Measurements from ENCODE around the gene PLCH1.

The PLCH1 gene

DNA sequence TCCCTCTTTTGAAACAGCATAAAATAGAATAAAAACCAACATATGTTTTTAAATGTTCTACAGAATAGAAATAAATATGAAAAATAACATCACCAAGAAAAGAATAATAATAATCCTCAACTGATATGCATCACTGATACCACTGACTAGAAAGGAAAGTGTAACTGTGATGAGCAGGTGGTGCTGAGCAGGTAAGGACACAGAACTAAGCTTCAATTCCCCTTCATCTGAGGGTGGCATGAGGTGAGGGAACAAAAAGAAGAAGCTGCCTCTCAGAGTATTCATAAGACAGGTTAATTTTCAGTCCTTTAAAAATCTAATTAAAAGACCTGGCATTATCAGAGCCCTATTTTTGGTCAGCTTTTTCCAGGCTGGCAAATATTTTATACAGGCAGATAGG lies 216.3 kb downstream of the PLCH1 start:
- TF ChIP-seq GABPA (IDR thresholded peaks at IDR 0.05; ENCODE audit: low read depth), result no peak
- TF ChIP-seq, protein P1, sequence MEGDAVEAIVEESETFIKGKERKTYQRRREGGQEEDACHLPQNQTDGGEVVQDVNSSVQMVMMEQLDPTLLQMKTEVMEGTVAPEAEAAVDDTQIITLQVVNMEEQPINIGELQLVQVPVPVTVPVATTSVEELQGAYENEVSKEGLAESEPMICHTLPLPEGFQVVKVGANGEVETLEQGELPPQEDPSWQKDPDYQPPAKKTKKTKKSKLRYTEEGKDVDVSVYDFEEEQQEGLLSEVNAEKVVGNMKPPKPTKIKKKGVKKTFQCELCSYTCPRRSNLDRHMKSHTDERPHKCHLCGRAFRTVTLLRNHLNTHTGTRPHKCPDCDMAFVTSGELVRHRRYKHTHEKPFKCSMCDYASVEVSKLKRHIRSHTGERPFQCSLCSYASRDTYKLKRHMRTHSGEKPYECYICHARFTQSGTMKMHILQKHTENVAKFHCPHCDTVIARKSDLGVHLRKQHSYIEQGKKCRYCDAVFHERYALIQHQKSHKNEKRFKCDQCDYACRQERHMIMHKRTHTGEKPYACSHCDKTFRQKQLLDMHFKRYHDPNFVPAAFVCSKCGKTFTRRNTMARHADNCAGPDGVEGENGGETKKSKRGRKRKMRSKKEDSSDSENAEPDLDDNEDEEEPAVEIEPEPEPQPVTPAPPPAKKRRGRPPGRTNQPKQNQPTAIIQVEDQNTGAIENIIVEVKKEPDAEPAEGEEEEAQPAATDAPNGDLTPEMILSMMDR (IDR thresholded peaks at IDR 0.05; ENCODE audit: insufficient read depth, low read length), result no peak
- TF ChIP-seq POLR2AphosphoS5 (IDR thresholded peaks at IDR 0.05; ENCODE audit: low read depth), result no peak
- no peak for TF ChIP-seq SPI1 (IDR thresholded peaks at IDR 0.05; ENCODE audit: borderline replicate concordance, low read depth)
- TF ChIP-seq, protein P2, sequence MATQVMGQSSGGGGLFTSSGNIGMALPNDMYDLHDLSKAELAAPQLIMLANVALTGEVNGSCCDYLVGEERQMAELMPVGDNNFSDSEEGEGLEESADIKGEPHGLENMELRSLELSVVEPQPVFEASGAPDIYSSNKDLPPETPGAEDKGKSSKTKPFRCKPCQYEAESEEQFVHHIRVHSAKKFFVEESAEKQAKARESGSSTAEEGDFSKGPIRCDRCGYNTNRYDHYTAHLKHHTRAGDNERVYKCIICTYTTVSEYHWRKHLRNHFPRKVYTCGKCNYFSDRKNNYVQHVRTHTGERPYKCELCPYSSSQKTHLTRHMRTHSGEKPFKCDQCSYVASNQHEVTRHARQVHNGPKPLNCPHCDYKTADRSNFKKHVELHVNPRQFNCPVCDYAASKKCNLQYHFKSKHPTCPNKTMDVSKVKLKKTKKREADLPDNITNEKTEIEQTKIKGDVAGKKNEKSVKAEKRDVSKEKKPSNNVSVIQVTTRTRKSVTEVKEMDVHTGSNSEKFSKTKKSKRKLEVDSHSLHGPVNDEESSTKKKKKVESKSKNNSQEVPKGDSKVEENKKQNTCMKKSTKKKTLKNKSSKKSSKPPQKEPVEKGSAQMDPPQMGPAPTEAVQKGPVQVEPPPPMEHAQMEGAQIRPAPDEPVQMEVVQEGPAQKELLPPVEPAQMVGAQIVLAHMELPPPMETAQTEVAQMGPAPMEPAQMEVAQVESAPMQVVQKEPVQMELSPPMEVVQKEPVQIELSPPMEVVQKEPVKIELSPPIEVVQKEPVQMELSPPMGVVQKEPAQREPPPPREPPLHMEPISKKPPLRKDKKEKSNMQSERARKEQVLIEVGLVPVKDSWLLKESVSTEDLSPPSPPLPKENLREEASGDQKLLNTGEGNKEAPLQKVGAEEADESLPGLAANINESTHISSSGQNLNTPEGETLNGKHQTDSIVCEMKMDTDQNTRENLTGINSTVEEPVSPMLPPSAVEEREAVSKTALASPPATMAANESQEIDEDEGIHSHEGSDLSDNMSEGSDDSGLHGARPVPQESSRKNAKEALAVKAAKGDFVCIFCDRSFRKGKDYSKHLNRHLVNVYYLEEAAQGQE (IDR thresholded peaks at IDR 0.05; ENCODE audit: insufficient replicate concordance, low read depth), result no peak
- no peak for DNase-seq (ENCODE audit: low read depth in 1 of 2, low spot score in 1 of 2)

DNA sequence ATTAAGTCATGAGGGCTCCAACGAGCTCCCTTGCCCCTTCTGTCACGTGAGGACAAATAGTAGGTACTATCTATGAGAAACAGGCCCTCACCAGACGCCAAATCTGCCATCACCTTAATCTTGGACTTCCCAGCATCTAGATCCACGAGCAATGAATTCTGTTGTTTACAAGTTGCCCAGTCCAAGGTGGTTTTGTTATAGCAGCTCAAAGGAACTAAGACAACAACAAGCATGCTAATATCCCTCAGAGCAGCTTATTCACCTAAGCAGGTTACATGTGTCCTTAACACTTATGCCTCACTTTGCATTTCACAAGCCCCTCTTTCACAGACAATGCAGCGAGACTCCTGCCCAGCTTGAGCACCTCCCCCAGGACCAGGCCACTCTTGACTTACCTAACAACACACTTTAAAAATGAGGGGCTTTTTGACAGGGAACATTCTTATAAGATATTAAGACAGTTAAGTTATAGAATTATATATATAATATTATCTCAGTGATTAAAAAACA lies 219.5 kb downstream of the PLCH1 start:
- Histone ChIP-seq H3K27me3 (ENCODE audit: insufficient read depth, poor library complexity, severe bottlenecking) (no peaks in the 10 kb centered on the region), H3K4me3 (replicated peaks; ENCODE audit: insufficient read depth, low read length) (no peak overlapping the region), H3K27ac (replicated peaks) (no peak overlapping the region)
- TF ChIP-seq SPI1 (IDR thresholded peaks at IDR 0.05; ENCODE audit: borderline replicate concordance, low read depth) (no peak), GABPA (IDR thresholded peaks at IDR 0.05; ENCODE audit: low read depth) (no peak), POLR2AphosphoS5 (IDR thresholded peaks at IDR 0.05; ENCODE audit: low read depth) (no peak)
- TF ChIP-seq, protein P2 (IDR thresholded peaks at IDR 0.05; ENCODE audit: insufficient replicate concordance, low read depth), result no peak
- TF ChIP-seq, protein P1 (IDR thresholded peaks at IDR 0.05; ENCODE audit: insufficient read depth, low read length), result no peak
- DNase-seq (ENCODE audit: low read depth in 1 of 2, low spot score in 1 of 2), result no peak

More for the DNA sequence above, 216.3 kb downstream of the PLCH1 start:
- Histone ChIP-seq H3K27ac (replicated peaks) (no peak overlapping the region), H3K27me3 (ENCODE audit: insufficient read depth, poor library complexity, severe bottlenecking) (no peaks in the 10 kb centered on the region), H3K4me3 (replicated peaks; ENCODE audit: insufficient read depth, low read length) (no peak overlapping the region)

DNA sequence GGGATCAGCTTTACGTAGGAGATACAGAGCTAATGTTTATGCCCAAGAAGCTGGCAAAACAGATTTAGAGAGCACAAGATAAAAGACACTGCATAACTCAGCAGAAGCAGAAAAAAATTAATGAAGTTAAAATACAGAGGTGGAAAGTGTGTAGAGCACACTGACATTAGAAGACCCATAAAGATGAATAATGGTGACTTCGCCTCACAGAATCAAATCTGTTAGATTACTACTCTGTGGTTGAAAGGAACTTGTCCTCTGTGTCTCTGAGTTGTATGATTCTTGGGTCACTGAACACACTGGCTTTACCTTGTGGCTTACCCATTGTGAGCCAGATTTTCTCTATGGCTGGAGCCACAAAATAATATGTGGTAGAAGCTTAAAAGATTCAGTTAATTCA lies 224.4 kb downstream of the PLCH1 start:
- Histone ChIP-seq H3K27me3 (ENCODE audit: insufficient read depth, poor library complexity, severe bottlenecking) (no peaks in the 10 kb centered on the region), H3K4me3 (replicated peaks; ENCODE audit: insufficient read depth, low read length) (no peak overlapping the region), H3K27ac (replicated peaks) (no peak overlapping the region)
- TF ChIP-seq SPI1 (IDR thresholded peaks at IDR 0.05; ENCODE audit: borderline replicate concordance, low read depth), result no peak
- TF ChIP-seq, protein P1 (IDR thresholded peaks at IDR 0.05; ENCODE audit: insufficient read depth, low read length), result no peak
- TF ChIP-seq POLR2AphosphoS5 (IDR thresholded peaks at IDR 0.05; ENCODE audit: low read depth), result no peak
- no peak for TF ChIP-seq GABPA (IDR thresholded peaks at IDR 0.05; ENCODE audit: low read depth)
- no peak for DNase-seq (ENCODE audit: low read depth in 1 of 2, low spot score in 1 of 2)

DNA sequence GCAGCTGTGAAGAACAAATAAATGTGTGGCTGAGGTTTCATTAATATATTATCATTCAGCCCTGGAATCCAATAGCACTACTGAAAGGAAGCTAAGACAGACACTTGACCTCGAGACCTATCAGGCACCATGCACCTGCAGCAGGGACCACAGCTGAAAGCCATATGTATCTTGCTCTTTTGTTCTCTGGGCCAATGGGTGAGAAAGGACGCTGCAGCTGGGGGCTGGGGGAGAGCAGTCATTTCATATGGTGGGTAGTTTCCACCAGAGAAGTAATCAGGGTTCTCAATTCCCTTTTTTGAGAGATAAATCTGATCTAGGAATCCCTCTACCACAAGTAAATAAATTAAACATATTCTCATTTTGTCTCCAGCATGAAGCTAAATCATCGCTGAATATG lies 225.8 kb downstream of the PLCH1 start:
- DNase-seq (ENCODE audit: low read depth in 1 of 2, low spot score in 1 of 2), result no peak
- no peaks in the 10 kb centered on the region for H3K27me3 ChIP-seq (ENCODE audit: insufficient read depth, poor library complexity, severe bottlenecking)
- H3K27ac ChIP-seq (replicated peaks), result no peak overlapping the region
- H3K4me3 ChIP-seq (replicated peaks; ENCODE audit: insufficient read depth, low read length), result no peak overlapping the region
- TF ChIP-seq GABPA (IDR thresholded peaks at IDR 0.05; ENCODE audit: low read depth) (no peak), SPI1 (IDR thresholded peaks at IDR 0.05; ENCODE audit: borderline replicate concordance, low read depth) (no peak), POLR2AphosphoS5 (IDR thresholded peaks at IDR 0.05; ENCODE audit: low read depth) (no peak)
- TF ChIP-seq, protein P2 (IDR thresholded peaks at IDR 0.05; ENCODE audit: insufficient replicate concordance, low read depth), result no peak
- TF ChIP-seq, protein P1 (IDR thresholded peaks at IDR 0.05; ENCODE audit: insufficient read depth, low read length), result no peak

Measured in HL-60 (cell line).